Measurements from ENCODE around the gene TGFBI.

- no peak for TF ChIP-seq POLR2AphosphoS5 (IDR thresholded peaks at IDR 0.05; ENCODE audit: low read depth, low read length)
- no peak for TF ChIP-seq REST (IDR thresholded peaks at IDR 0.05; ENCODE audit: insufficient read depth in 1 of 2, low read depth in 2 of 2, low read length in 2 of 2)
- TF ChIP-seq FOXP2 (optimal IDR thresholded peaks at IDR 0.05; ENCODE audit: borderline replicate concordance, extremely low read depth, extremely low read length, insufficient read depth) = no peak
- no peak for TF ChIP-seq TAF1 (IDR thresholded peaks at IDR 0.05; ENCODE audit: borderline replicate concordance, insufficient read depth, low read length)
- no peak for TF ChIP-seq SIN3A (IDR thresholded peaks at IDR 0.05; ENCODE audit: borderline replicate concordance, insufficient read depth, low read length)
Observed at GRCh38 chr5:136070486-136071285, 41.9 kb downstream of the TGFBI start.
